Fibroblast of villous mesenchyme (primary cell): ENCODE measurements around the gene UBE2O. TPM values are rescaled to one million over a fixed set of nuclear protein-coding genes. Genes with fewer than 3 reads are reported as not detected.

Experiments used
- DNase-seq: peaks from one replicate; pipeline ENCODE4 v3.0.0-alpha.2; 2010; ENCODE audit warnings: low read depth
- H3K4me3 ChIP-seq: 2 replicates; pipeline ENCODE4 v1.5.1; 2011; ENCODE audit warnings: low read depth, mild to moderate bottlenecking, low read length
- total RNA-seq: library from RNA; depleted of rRNA; stranded (reverse); fragments of >200 nt; gene quantifications from 2 replicates; pipeline ENCODE4 v1.2.3, GENCODE V29; 2012
- TF ChIP-seq, protein P1 (sequence below): IDR thresholded peaks from 2 replicates; pipeline ENCODE4 v1.5.1; 2012; ENCODE audit warnings: low read depth, mild to moderate bottlenecking, low read length; ENCODE audit not compliant: insufficient read depth

Gene UBE2O
- total RNA-seq, 1 donor, result 25.9 TPM

DNA sequence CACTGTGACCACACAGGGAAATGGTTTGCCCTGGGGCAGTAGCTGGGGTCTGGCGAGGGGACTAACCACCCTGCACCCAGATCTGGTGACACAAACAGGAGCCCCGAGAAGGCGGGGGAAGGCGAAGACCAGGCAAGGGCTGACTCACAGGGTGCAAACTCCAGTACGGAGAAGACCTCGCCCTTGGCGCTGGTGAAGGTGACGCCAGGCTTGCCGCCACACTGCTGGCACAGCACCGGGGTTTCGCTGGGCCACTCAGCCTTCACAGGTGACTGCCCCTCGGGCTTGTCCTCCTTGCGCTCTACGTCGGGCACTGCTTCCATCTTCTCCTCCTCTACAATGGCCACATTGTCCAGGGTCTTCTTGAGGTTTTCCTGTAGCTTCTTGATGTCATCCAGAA, 57.0 kb downstream of the UBE2O start:
- no peak for DNase-seq
- no peak overlapping the region for H3K4me3 ChIP-seq
- TF ChIP-seq, protein P1, sequence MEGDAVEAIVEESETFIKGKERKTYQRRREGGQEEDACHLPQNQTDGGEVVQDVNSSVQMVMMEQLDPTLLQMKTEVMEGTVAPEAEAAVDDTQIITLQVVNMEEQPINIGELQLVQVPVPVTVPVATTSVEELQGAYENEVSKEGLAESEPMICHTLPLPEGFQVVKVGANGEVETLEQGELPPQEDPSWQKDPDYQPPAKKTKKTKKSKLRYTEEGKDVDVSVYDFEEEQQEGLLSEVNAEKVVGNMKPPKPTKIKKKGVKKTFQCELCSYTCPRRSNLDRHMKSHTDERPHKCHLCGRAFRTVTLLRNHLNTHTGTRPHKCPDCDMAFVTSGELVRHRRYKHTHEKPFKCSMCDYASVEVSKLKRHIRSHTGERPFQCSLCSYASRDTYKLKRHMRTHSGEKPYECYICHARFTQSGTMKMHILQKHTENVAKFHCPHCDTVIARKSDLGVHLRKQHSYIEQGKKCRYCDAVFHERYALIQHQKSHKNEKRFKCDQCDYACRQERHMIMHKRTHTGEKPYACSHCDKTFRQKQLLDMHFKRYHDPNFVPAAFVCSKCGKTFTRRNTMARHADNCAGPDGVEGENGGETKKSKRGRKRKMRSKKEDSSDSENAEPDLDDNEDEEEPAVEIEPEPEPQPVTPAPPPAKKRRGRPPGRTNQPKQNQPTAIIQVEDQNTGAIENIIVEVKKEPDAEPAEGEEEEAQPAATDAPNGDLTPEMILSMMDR, result no peak

DNA sequence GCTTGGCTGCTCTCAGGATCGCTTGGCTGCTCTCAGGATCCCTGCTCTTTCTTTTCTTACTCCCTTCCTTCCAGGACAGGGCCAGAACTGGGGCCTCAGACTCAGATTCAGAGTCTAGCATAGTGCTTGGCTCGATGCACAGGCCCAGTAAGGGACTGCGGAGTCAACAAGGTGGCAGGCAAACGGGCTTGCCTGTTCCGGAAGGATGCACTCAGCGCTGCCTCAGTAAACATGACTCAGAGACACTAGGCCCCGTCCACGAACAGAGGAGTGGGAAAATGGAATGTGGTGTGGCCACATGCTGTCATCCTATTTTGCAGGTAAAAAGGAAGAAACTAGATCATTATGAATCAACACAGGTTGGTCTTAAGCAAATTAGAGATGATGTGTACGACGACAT, 58.8 kb downstream of the UBE2O start:
- TF ChIP-seq, protein P1, result no peak
- no peak for DNase-seq
- H3K4me3 ChIP-seq, result no peak overlapping the region

DNA sequence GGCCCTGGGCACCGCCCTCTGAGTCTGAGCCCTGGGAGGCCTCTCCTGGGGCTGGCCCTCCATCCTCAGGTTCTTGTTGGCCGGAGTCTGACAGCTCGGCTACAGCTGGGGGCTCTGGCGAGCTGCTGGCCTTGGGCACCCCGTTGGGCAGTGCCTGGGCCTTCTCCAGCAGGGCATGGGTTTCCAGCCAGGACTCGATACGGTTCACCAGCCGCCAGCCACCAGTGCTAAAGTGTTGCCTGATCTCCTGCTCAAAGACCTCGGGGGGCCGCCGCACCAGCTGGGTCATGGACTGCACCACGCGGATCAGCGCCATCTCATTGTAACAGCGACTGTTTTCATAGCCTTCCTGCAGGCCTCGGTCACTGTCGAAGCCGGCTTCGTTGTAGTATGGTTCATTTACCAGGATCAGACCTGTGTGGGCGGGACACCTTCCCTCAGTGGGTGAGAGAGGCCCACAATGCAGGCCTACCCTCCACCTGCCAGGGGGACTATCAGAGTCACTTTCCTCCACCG, 61.7 kb downstream of the UBE2O start:
- no peak overlapping the region for H3K4me3 ChIP-seq
- TF ChIP-seq, protein P1, result no peak
- no peak for DNase-seq

DNA sequence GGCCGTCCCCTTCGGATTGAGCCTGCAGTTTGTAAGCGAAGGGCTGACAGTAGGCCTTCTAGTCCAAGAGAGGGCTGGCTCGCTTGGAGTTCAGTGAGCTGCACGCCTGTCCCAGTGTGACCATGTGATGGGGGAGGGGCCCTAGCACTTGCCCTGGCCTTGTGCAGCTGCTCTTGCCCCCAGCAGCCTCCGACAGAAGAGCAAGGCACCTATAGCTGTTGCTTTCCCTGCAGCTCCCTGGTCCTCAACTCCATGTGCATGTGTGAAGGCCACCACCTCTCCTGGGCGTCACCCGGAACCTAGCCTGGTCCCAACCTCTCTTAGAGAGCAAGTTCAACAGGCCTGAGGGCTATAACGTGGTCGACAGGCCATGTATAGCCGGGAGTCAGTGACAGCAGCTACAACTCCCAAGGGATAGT, 62.9 kb downstream of the UBE2O start:
- TF ChIP-seq, protein P1, result no peak
- no peak overlapping the region for H3K4me3 ChIP-seq
- DNase-seq, result no peak

DNA sequence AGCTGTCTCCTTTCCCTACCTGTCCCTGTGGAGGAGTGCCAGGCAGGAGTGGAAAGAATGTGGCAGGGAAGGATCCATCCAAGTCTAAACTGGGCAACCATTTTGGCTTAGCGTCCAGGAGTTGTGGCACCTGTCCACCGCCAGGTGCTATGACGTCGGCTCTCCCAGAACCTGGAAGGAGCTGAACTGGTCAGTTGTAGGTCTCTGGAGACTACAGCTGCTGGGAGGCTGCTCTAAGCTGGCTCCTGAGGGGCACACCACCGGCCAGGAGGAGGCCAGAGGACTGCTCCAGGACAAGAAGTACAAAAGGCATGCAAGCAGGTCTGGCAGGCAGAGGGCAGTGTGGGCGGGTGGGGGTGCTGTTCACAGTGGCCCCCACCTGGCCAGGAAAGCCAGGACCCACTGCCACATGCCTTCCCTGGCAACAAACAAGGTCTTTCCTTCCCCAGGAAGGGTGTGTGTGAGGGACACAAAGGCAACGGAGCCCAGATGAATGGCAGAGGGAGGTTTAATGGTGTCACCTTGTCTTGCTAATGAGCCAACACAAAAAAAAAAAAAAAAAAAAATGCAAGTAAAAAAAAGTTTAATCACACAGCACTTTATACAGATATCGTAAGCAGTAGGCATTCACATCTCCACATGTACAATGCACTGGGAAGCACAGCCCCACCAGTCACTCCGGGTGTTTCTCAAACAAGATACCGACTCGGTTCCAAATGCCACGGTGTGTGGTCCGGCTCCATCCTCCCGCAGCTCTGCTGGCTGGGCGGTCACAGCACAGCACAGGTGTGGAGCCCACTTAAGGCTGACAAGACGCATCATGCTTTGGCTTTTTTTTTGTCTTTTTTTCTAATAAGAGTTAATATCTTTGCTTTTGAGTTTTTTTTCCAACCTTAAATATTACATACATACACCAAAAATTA, 63.7 kb downstream of the UBE2O start:
- no peak overlapping the region for H3K4me3 ChIP-seq
- TF ChIP-seq, protein P1, result no peak
- DNase-seq, result no peak

DNA sequence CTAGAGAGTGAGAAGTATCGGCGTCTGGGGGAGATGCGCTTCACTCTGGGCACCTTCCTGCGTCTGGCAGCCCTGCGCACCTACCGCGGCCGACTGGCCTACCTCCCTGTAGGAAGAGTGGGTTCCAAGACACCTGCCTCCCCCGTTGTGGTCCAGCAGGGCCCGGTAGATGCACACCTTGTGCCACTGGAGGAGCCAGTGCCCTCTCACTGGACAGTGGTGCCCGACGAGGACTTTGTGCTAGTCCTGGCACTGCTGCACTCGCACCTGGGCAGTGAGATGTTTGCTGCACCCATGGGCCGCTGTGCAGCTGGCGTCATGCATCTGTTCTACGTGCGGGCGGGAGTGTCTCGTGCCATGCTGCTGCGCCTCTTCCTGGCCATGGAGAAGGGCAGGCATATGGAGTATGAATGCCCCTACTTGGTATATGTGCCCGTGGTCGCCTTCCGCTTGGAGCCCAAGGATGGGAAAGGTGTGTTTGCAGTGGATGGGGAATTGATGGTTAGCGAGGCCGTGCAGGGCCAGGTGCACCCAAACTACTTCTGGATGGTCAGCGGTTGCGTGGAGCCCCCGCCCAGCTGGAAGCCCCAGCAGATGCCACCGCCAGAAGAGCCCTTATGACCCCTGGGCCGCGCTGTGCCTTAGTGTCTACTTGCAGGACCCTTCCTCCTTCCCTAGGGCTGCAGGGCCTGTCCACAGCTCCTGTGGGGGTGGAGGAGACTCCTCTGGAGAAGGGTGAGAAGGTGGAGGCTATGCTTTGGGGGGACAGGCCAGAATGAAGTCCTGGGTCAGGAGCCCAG, 65.8 kb downstream of the UBE2O start:
- TF ChIP-seq, protein P1, result no peak
- DNase-seq, result no peak
- no peak overlapping the region for H3K4me3 ChIP-seq
